MM.1S (cell line): Measurements from ENCODE around the gene CPD.

Experiments used
- DNase-seq: peaks from one replicate; pipeline ENCODE4 v3.0.0-alpha.2; 2015
- H2AFZ ChIP-seq: fragments of 300-600 bp; sonication (generic); 2 replicates; pipeline ENCODE4 v1.6.0; 2016; ENCODE audit warnings: antibody characterized with exemption, low read length
- H3F3A ChIP-seq: fragments of 300-600 bp; sonication (generic); 2 replicates; pipeline ENCODE4 v1.6.1; 2016; ENCODE audit warnings: mild to moderate bottlenecking, antibody characterized with exemption, low read length, moderate library complexity, mixed read lengths; ENCODE audit not compliant: insufficient read depth
- H3K27ac ChIP-seq: fragments of 300-600 bp; sonication (generic); 2 replicates; pipeline ENCODE4 v1.5.1; 2016; ENCODE audit warnings: mild to moderate bottlenecking, low read length
- H3K27me3 ChIP-seq: fragments of 300-600 bp; sonication (generic); replicated peaks from 2 replicates; pipeline ENCODE4 v1.6.0; 2016; ENCODE audit warnings: low read length; ENCODE audit not compliant: insufficient read depth
- H3K36me3 ChIP-seq: fragments of 300-600 bp; sonication (generic); replicated peaks from 2 replicates; pipeline ENCODE4 v1.6.1; 2016; ENCODE audit warnings: mild to moderate bottlenecking, low read length, mixed read lengths; ENCODE audit not compliant: insufficient read depth
- H3K4me1 ChIP-seq: fragments of 300-600 bp; sonication (generic); 2 replicates; pipeline ENCODE4 v1.6.1; 2016; ENCODE audit warnings: low read length, mixed read lengths
- H3K4me2 ChIP-seq: fragments of 300-600 bp; sonication (generic); 2 replicates; pipeline ENCODE4 v1.6.0; 2016; ENCODE audit warnings: low read depth, low read length
- H3K4me3 ChIP-seq: fragments of 300-600 bp; sonication (generic); 2 replicates; pipeline ENCODE4 v1.5.1; 2016; ENCODE audit warnings: low read length, mixed read lengths
- H3K79me2 ChIP-seq: fragments of 300-600 bp; sonication (generic); 2 replicates; pipeline ENCODE4 v1.6.1; 2016; ENCODE audit warnings: mixed run types, low read length, mixed read lengths
- H3K9ac ChIP-seq: fragments of 300-600 bp; sonication (generic); 2 replicates; pipeline ENCODE4 v1.6.1; 2016; ENCODE audit warnings: low read length, mixed read lengths
- H3K9me2 ChIP-seq: fragments of 300-600 bp; sonication (generic); replicated peaks from 2 replicates; pipeline ENCODE4 v1.6.1; 2016; ENCODE audit warnings: mild to moderate bottlenecking, low read length, mixed read lengths; ENCODE audit not compliant: insufficient read depth
- H3K9me3 ChIP-seq: fragments of 300-600 bp; sonication (generic); replicated peaks from 2 replicates; pipeline ENCODE4 v1.6.1; 2016; ENCODE audit warnings: mild to moderate bottlenecking, low read length, mixed read lengths; ENCODE audit not compliant: insufficient read depth
- H4K20me1 ChIP-seq: fragments of 300-600 bp; sonication (generic); 2 replicates; pipeline ENCODE4 v1.6.1; 2016; ENCODE audit warnings: mild to moderate bottlenecking, low read length, moderate library complexity, mixed read lengths; ENCODE audit not compliant: insufficient read depth
- EZH2 ChIP-seq: fragments of 300-600 bp; sonication (generic); optimal IDR thresholded peaks from 2 replicates; pipeline ENCODE3; 2017; ENCODE audit warnings: low read depth, mild to moderate bottlenecking, antibody characterized with exemption, low read length, mixed read lengths
- EZH2phosphoT487 ChIP-seq: fragments of 300-600 bp; sonication (generic); IDR thresholded peaks from 2 replicates; pipeline ENCODE4 v1.6.1; 2018; ENCODE audit warnings: antibody characterized with exemption, low read length
- TF ChIP-seq, protein P1 (sequence below): fragments of 300-600 bp; sonication (generic); IDR thresholded peaks from 2 replicates; pipeline ENCODE4 v1.5.1; 2016; ENCODE audit warnings: antibody characterized with exemption, low read length, mixed read lengths

The CPD gene

DNA sequence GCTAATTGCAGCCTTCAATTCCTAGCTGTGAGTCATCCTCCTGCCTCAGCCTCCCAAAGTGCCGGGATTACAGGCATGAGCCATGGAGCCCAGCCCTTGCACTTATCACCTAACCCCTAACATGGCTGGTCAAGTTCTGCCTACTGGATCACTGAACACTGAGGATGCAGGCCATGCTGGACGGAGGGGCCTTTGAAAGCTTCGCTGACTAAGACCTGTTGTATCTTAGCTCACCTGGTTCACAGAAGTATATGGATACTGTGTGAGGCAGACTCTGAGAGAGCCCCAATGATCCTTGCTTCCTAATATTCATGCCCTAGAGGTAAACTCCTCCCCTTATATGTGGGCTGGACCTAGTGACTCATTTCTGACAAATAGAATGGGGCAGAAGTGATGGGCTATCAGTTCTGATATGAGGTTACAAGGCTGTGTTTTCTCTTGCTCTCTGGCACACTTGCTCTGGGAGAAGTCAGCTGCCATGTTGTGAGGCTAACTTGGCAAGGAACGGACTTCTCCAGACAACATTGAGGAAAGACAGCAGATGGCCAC lies 33.1 kb upstream of the CPD start:
- H3K4me3 ChIP-seq = no peak overlapping the region
- no peak for DNase-seq
- H4K20me1 ChIP-seq = no peaks in the 10 kb centered on the region
- H3K9me2 ChIP-seq = no peaks in the 10 kb centered on the region
- H3K9ac ChIP-seq = no peak overlapping the region
- no peak overlapping the region for H3K4me2 ChIP-seq
- H3F3A ChIP-seq = no peaks in the 10 kb centered on the region
- no peak overlapping the region for H3K27ac ChIP-seq
- H3K27me3 ChIP-seq = no peaks in the 10 kb centered on the region
- TF ChIP-seq EZH2 = no peak
- TF ChIP-seq, protein P1, sequence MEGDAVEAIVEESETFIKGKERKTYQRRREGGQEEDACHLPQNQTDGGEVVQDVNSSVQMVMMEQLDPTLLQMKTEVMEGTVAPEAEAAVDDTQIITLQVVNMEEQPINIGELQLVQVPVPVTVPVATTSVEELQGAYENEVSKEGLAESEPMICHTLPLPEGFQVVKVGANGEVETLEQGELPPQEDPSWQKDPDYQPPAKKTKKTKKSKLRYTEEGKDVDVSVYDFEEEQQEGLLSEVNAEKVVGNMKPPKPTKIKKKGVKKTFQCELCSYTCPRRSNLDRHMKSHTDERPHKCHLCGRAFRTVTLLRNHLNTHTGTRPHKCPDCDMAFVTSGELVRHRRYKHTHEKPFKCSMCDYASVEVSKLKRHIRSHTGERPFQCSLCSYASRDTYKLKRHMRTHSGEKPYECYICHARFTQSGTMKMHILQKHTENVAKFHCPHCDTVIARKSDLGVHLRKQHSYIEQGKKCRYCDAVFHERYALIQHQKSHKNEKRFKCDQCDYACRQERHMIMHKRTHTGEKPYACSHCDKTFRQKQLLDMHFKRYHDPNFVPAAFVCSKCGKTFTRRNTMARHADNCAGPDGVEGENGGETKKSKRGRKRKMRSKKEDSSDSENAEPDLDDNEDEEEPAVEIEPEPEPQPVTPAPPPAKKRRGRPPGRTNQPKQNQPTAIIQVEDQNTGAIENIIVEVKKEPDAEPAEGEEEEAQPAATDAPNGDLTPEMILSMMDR = no peak
- no peak for TF ChIP-seq EZH2phosphoT487
- H3K36me3 ChIP-seq = no peaks in the 10 kb centered on the region
- H3K9me3 ChIP-seq = no peaks in the 10 kb centered on the region
- no peak overlapping the region for H2AFZ ChIP-seq
- no peaks in the 10 kb centered on the region for H3K4me1 ChIP-seq
- H3K79me2 ChIP-seq = no peaks in the 10 kb centered on the region

DNA sequence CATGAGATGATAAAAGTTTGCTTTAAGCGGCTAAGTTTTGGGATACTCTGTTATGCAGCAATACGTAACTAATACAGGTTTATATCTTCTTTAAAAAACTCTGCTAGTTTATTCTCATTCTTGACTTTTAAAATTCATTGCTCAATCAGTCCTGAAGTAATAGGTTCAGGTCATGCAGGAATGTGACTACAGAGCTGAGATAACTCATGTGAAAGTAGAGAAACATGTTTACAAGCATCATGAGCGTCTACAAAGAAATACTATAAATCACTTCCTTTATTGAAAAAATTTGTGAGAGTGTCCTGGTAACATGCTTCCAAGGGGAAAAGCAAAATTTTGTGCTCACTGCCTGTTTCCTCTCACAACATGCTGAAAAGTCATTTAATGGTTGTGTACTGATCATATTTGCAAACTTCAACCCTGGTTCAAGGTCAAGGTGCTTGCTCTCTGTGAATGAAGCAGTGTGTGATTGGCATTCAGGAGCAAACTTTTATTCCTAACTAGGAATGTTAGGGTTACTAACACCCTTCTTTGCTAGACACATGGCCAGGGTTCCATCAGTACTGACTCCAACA lies 32.4 kb upstream of the CPD start:
- Histone ChIP-seq H3K4me2 (no peak overlapping the region), H3K4me1 (no peaks in the 10 kb centered on the region), H3K9ac (no peak overlapping the region), H3K27me3 (no peaks in the 10 kb centered on the region), H3K79me2 (no peaks in the 10 kb centered on the region), H2AFZ (no peak overlapping the region), H3F3A (no peaks in the 10 kb centered on the region), H3K36me3 (no peaks in the 10 kb centered on the region), H3K9me3 (no peaks in the 10 kb centered on the region), H3K9me2 (no peaks in the 10 kb centered on the region), H4K20me1 (no peaks in the 10 kb centered on the region), H3K27ac (no peak overlapping the region), H3K4me3 (no peak overlapping the region)
- TF ChIP-seq EZH2 (no peak), EZH2phosphoT487 (no peak)
- TF ChIP-seq, protein P1 = no peak
- DNase-seq = no peak

DNA sequence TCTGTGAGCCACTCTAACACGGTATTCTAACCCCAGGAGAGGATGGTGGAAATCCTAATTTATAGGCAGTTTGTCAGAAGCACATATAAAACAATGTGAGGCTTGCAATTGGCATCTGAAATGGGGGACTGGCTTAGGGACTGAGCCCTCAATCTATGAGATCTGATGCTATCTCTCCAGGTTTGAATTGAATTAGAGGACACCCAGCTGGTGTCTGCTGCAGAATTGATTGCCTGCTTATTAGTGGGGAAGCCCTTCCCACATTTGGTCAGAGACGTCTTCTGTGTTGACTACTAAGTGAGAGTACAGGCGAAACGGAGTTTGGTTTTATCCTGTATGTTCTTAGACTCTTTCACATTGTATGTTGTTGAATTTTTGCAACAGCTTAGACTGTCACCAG lies 31.2 kb upstream of the CPD start:
- no peaks in the 10 kb centered on the region for H3K79me2 ChIP-seq
- H3K4me3 ChIP-seq = no peak overlapping the region
- no peak overlapping the region for H2AFZ ChIP-seq
- no peak for TF ChIP-seq EZH2phosphoT487
- TF ChIP-seq, protein P1 = no peak
- no peak for TF ChIP-seq EZH2
- no peaks in the 10 kb centered on the region for H3K9me3 ChIP-seq
- no peaks in the 10 kb centered on the region for H3F3A ChIP-seq
- DNase-seq = no peak
- H3K9me2 ChIP-seq = no peaks in the 10 kb centered on the region
- no peaks in the 10 kb centered on the region for H3K36me3 ChIP-seq
- no peak overlapping the region for H3K9ac ChIP-seq
- no peaks in the 10 kb centered on the region for H3K27me3 ChIP-seq
- no peak overlapping the region for H3K27ac ChIP-seq
- no peaks in the 10 kb centered on the region for H4K20me1 ChIP-seq
- no peak overlapping the region for H3K4me2 ChIP-seq
- no peaks in the 10 kb centered on the region for H3K4me1 ChIP-seq
